Liver (tissue), 9 donors: ENCODE measurements around the gene TSGA10IP. TPM values are rescaled to one million over a fixed set of nuclear protein-coding genes. Genes with fewer than 3 reads are reported as not detected.

Experiments
- DNase-seq: peaks from one replicate; pipeline ENCODE4 v3.0.0-alpha.2; 2017; ENCODE audit warnings: low spot score
- H3K27ac ChIP-seq, 2 donors: one replicate each; pipeline ENCODE4 v1.7.0; 2013; ENCODE audit warnings: inconsistent platforms in 2 of 2, low read length in 2 of 2, control low read depth in 1 of 2, low read depth in 1 of 2, mild to moderate bottlenecking in 1 of 2
- H3K27me3 ChIP-seq, 4 donors: one replicate each; pipeline versions ENCODE4 v1.6.1 to v1.7.0; 2013; ENCODE audit warnings: low read length in 3 of 4, inconsistent platforms in 1 of 4, mild to moderate bottlenecking in 1 of 4, moderate library complexity in 1 of 4; ENCODE audit not compliant: control insufficient read depth in 4 of 4, insufficient read depth in 4 of 4
- H3K36me3 ChIP-seq, 4 donors: one replicate each; pipeline versions ENCODE4 v1.6.1 to v1.7.0; 2013; ENCODE audit warnings: low read length in 3 of 4, mild to moderate bottlenecking in 3 of 4, low read depth in 1 of 4, moderate library complexity in 1 of 4; ENCODE audit not compliant: control insufficient read depth in 4 of 4, insufficient read depth in 3 of 4
- H3K4me1 ChIP-seq, 4 donors: one replicate each; pipeline versions ENCODE4 v1.6.1 to v1.7.0; 2013; ENCODE audit warnings: low read length in 3 of 4, mild to moderate bottlenecking in 3 of 4, moderate library complexity in 1 of 4; ENCODE audit not compliant: control insufficient read depth in 4 of 4, insufficient read depth in 4 of 4
- H3K4me3 ChIP-seq, 3 donors: one replicate each; pipeline versions ENCODE4 v1.6.1 to v1.7.0; 2013; ENCODE audit warnings: low read length in 3 of 3, control low read depth in 1 of 3, low read depth in 1 of 3, mild to moderate bottlenecking in 1 of 3
- H3K9ac ChIP-seq, 2 donors: one replicate each; pipeline ENCODE4 v1.7.0; 2013; ENCODE audit warnings: low read length in 2 of 2, mild to moderate bottlenecking in 2 of 2, moderate library complexity in 2 of 2, control low read depth in 1 of 2, low read depth in 1 of 2
- H3K9me3 ChIP-seq, 4 donors: one replicate each; pipeline versions ENCODE4 v1.6.1 to v1.7.0; 2013; ENCODE audit warnings: low read length in 3 of 4; ENCODE audit not compliant: control insufficient read depth in 4 of 4
- EGR1 ChIP-seq, 2 donors: IDR thresholded peaks; 2 replicates each; pipeline ENCODE4 v1.6.1; 2016 to 2018; ENCODE audit warnings: antibody characterized with exemption in 2 of 2, low read depth in 2 of 2
- FOXA1 ChIP-seq: IDR thresholded peaks from 2 replicates; pipeline ENCODE4 v1.6.1; 2016; ENCODE audit warnings: antibody characterized with exemption
- FOXA2 ChIP-seq: IDR thresholded peaks from 2 replicates; pipeline ENCODE4 v1.6.1; 2016; ENCODE audit warnings: antibody characterized with exemption
- GABPA ChIP-seq, 2 donors: IDR thresholded peaks in 1 of 2; conservative IDR thresholded peaks in 1 of 2; 2 replicates each; pipeline ENCODE4 v1.6.1; 2016; ENCODE audit warnings: antibody characterized with exemption in 2 of 2, mild to moderate bottlenecking in 1 of 2, moderate library complexity in 1 of 2
- HNF4A ChIP-seq, 2 donors: conservative IDR thresholded peaks; 2 replicates each; pipeline ENCODE4 v1.6.1; 2016; ENCODE audit warnings: antibody characterized with exemption in 2 of 2, mild to moderate bottlenecking in 2 of 2
- HNF4G ChIP-seq: IDR thresholded peaks from 2 replicates; pipeline ENCODE4 v1.6.1; 2016; ENCODE audit warnings: antibody characterized with exemption
- JUND ChIP-seq, 2 donors: IDR thresholded peaks; 2 replicates each; pipeline ENCODE4 v1.6.1; 2016; ENCODE audit warnings: antibody characterized with exemption in 2 of 2
- NR2F2 ChIP-seq: IDR thresholded peaks from 2 replicates; pipeline ENCODE4 v1.6.1; 2016; ENCODE audit warnings: antibody characterized with exemption
- RAD21 ChIP-seq, 2 donors: IDR thresholded peaks; 2 replicates each; pipeline ENCODE4 v1.6.1; 2016; ENCODE audit warnings: antibody characterized with exemption in 2 of 2, mild to moderate bottlenecking in 2 of 2
- RXRA ChIP-seq, 2 donors: IDR thresholded peaks; 2 replicates each; pipeline ENCODE4 v1.6.1; 2017 to 2018; ENCODE audit warnings: antibody characterized with exemption in 2 of 2, mild to moderate bottlenecking in 1 of 2
- SP1 ChIP-seq: IDR thresholded peaks from 2 replicates; pipeline ENCODE4 v1.6.1; 2018; ENCODE audit warnings: antibody characterized with exemption, mild to moderate bottlenecking
- TAF1 ChIP-seq: conservative IDR thresholded peaks from 2 replicates; pipeline ENCODE4 v1.6.1; 2016; ENCODE audit warnings: antibody characterized with exemption, mild to moderate bottlenecking
- YY1 ChIP-seq: IDR thresholded peaks from 2 replicates; pipeline ENCODE4 v1.6.1; 2016; ENCODE audit warnings: antibody characterized with exemption, mild to moderate bottlenecking
- WGBS: extraction: QIAGEN DNeasy Blood & Tissue Kit; methylation state at CpG from one replicate; pipeline ENCODE4 v1.1.7; 2013; 5-methylcytosine and 5-hydroxymethylcytosine counted together
- polyA plus RNA-seq, 2 donors: library from polyadenylated mRNA; stranded (reverse) in 1 of 2; unstranded in 1 of 2; fragments of 200-250 nt in 1 of 2; fragments of >200 nt in 1 of 2; fragmentation: Nextera tagmentation in 1 of 2; extraction: Ambion mirVana in 1 of 2; gene quantifications; one replicate each; pipeline versions ENCODE4 v1.2.1 to v1.2.3, GENCODE V29; 2013 to 2015
- total RNA-seq, 2 donors: library from RNA; depleted of rRNA; stranded (reverse); fragments of >200 nt; gene quantifications; one replicate each; pipeline ENCODE4 v1.2.3, GENCODE V29; 2014
- TF ChIP-seq, protein P1 (sequence below): IDR thresholded peaks from 2 replicates; pipeline ENCODE4 v1.6.1; 2016; ENCODE audit warnings: antibody characterized with exemption
- TF ChIP-seq, protein P2 (sequence below): fragments of 150-350 bp; IDR thresholded peaks from 2 replicates; pipeline ENCODE4 v1.5.1; 2017; ENCODE audit warnings: improper control_type of control experiment, low read depth, low read length; ENCODE audit not compliant: missing input control
- TF ChIP-seq, protein P3 (sequence below): IDR thresholded peaks from 2 replicates; pipeline ENCODE4 v1.6.1; 2016; ENCODE audit warnings: antibody characterized with exemption
- TF ChIP-seq, protein P4 (sequence below): IDR thresholded peaks from 2 replicates; pipeline ENCODE4 v1.6.1; 2016; ENCODE audit warnings: antibody characterized with exemption
- donor health status: healthy.
- donor health status: healthy.
- donor health status: healthy.
- donor health status: healthy.
- donor health status: healthy.

Gene TSGA10IP
- total and polyA plus RNA-seq, 4 donors, result 0.02 TPM; not detected in 3

DNA sequence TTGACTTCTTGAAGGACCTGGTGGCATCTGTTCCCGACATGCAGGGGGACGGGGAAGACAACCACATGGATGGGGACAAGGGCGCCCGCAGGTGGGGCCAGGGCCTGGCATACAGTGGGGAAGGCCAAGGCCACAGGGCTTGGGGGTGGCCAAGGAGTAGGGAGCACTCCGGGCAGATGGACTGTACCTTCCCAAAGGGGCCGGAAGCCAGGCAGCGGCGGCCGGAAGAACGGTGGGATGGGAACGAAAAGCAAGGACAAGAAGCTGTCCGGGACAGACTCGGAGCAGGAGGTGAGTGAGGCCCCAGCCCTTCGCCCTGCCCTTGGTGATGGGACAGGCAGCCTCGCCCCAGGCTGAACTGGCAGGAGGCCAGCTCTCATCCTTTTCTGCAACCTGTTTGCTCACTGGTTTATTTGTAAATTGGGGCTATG, 24.9 kb upstream of the TSGA10IP start:
- H3K27me3 ChIP-seq, result no peaks in the 10 kb centered on the region
- 78% methylated on average over 15 of the region's 15 CpGs for WGBS
- peak; percentile 59 for DNase-seq
- peaks cover 0 to 9% (median 4%) of the 10 kb centered on the region in 4 donors for H3K36me3 ChIP-seq
- H3K27ac ChIP-seq, result no peak overlapping the region
- peak overlapping the region in 2 of 3 donors; percentile 76 to 86 for H3K4me3 ChIP-seq
- peaks cover 7 to 31% (median 21%) of the 10 kb centered on the region in 4 donors for H3K4me1 ChIP-seq
- TF ChIP-seq SP1 (no peak), NR2F2 (no peak), YY1 (no peak), JUND (IDR thresholded peaks at IDR 0.05) (no peak), FOXA1 (no peak), EGR1 (IDR thresholded peaks at IDR 0.05; ENCODE audit: low read depth in 2 of 2) (no peak)
- TF ChIP-seq, protein P1, sequence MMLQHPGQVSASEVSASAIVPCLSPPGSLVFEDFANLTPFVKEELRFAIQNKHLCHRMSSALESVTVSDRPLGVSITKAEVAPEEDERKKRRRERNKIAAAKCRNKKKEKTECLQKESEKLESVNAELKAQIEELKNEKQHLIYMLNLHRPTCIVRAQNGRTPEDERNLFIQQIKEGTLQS, result no peak
- TF ChIP-seq, protein P2, sequence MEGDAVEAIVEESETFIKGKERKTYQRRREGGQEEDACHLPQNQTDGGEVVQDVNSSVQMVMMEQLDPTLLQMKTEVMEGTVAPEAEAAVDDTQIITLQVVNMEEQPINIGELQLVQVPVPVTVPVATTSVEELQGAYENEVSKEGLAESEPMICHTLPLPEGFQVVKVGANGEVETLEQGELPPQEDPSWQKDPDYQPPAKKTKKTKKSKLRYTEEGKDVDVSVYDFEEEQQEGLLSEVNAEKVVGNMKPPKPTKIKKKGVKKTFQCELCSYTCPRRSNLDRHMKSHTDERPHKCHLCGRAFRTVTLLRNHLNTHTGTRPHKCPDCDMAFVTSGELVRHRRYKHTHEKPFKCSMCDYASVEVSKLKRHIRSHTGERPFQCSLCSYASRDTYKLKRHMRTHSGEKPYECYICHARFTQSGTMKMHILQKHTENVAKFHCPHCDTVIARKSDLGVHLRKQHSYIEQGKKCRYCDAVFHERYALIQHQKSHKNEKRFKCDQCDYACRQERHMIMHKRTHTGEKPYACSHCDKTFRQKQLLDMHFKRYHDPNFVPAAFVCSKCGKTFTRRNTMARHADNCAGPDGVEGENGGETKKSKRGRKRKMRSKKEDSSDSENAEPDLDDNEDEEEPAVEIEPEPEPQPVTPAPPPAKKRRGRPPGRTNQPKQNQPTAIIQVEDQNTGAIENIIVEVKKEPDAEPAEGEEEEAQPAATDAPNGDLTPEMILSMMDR, result no peak
- peak overlapping the region in 1 of 2 donors; percentile 27 for H3K9ac ChIP-seq
- no peaks in the 10 kb centered on the region for H3K9me3 ChIP-seq

DNA sequence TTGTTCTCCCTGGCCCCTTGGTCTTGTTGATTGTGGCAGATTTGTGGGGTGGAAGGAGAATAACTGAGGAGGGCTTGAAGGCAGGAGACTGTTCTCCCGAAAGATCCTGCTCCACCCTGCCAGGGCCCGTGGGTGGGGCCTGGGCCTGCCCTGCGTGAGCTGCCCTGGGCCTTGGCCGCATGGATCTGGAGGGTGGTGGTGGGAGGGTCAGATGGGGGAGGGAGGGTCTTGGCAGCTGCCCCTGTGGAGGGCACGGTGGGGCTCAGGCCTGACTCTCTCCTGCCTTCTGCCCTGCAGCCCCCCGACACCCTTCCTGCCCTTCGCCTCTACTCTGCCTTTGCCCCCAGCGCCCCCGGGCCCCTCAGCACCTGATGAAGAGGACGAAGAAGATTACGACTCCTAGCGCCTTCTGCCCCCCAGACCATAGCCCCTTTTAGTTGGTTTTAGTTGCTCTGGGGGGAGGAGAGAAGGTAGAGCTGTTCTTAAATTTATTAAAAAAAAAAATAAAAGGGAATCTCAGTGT, 24.2 kb upstream of the TSGA10IP start:
- TF ChIP-seq RXRA (IDR thresholded peaks at IDR 0.05) (no peak), FOXA2 (no peak)
- H3K4me1 ChIP-seq, result peaks cover 7 to 31% (median 21%) of the 10 kb centered on the region in 4 donors
- 94% methylated on average over 12 of the region's 12 CpGs for WGBS
- H3K9me3 ChIP-seq, result no peaks in the 10 kb centered on the region
- no peak overlapping the region for H3K27ac ChIP-seq
- H3K4me3 ChIP-seq, result no peak overlapping the region
- peaks cover 0 to 9% (median 4%) of the 10 kb centered on the region in 4 donors for H3K36me3 ChIP-seq
- H3K27me3 ChIP-seq, result no peaks in the 10 kb centered on the region
- H3K9ac ChIP-seq, result no peak overlapping the region
- DNase-seq, result no peak

DNA sequence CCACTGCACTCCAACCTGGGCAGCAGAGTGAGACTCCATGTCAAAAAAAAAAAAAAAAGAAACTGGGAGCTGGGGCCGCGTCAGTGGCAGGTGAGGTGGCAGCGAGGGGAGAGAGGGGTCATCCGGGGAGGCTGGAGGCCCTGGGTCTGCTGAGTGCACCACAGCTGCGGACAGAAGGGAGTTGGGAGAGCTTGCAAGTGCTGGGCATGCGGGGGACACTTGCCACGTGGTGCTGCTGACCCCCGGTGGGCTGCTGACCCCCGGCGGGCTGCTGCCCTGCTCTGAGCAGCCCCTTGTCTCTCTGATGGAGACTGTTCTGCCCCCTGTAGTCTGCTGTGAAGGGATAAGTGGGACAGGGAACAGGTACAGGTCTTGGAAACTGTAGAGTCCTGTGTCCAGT, 23.4 kb upstream of the TSGA10IP start:
- Histone ChIP-seq H3K36me3 (peaks cover 0 to 9% (median 4%) of the 10 kb centered on the region in 4 donors), H3K4me1 (peaks cover 7 to 28% (median 20%) of the 10 kb centered on the region in 4 donors), H3K27me3 (no peaks in the 10 kb centered on the region), H3K4me3 (no peak overlapping the region), H3K27ac (no peak overlapping the region), H3K9me3 (no peaks in the 10 kb centered on the region), H3K9ac (no peak overlapping the region)
- DNase-seq, result no peak
- WGBS, result 96% methylated on average over 10 of the region's 10 CpGs
- TF ChIP-seq EGR1 (IDR thresholded peaks at IDR 0.05; ENCODE audit: low read depth in 2 of 2) (no peak), NR2F2 (no peak), RAD21 (IDR thresholded peaks at IDR 0.05) (no peak), GABPA (IDR thresholded peaks at IDR 0.05 in 1 of 2, conservative IDR thresholded peaks at IDR 0.05 in 1 of 2) (no peak), HNF4A (conservative IDR thresholded peaks at IDR 0.05) (no peak), SP1 (no peak), TAF1 (no peak), FOXA2 (no peak), HNF4G (no peak), RXRA (IDR thresholded peaks at IDR 0.05) (no peak), FOXA1 (no peak)
- TF ChIP-seq, protein P3, sequence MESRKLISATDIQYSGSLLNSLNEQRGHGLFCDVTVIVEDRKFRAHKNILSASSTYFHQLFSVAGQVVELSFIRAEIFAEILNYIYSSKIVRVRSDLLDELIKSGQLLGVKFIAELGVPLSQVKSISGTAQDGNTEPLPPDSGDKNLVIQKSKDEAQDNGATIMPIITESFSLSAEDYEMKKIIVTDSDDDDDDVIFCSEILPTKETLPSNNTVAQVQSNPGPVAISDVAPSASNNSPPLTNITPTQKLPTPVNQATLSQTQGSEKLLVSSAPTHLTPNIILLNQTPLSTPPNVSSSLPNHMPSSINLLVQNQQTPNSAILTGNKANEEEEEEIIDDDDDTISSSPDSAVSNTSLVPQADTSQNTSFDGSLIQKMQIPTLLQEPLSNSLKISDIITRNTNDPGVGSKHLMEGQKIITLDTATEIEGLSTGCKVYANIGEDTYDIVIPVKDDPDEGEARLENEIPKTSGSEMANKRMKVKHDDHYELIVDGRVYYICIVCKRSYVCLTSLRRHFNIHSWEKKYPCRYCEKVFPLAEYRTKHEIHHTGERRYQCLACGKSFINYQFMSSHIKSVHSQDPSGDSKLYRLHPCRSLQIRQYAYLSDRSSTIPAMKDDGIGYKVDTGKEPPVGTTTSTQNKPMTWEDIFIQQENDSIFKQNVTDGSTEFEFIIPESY, result no peak
- TF ChIP-seq, protein P2, result no peak
- TF ChIP-seq, protein P4, sequence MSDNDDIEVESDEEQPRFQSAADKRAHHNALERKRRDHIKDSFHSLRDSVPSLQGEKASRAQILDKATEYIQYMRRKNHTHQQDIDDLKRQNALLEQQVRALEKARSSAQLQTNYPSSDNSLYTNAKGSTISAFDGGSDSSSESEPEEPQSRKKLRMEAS, result no peak
- TF ChIP-seq, protein P1, result no peak
